Spleen (tissue), 11 donors: ENCODE data around the gene KLHL42. TPM values are rescaled to one million over a fixed set of nuclear protein-coding genes. Genes with fewer than 3 reads are reported as not detected.

ENCODE experiments used
- DNase-seq: peaks from one replicate; pipeline ENCODE4 v3.0.0-alpha.2; 2020
- H3K27ac ChIP-seq, 8 donors: fragments of 200-600 bp; sonication (generic) in 7 of 8; 1 replicate in 4 of 8; 2 replicates in 4 of 8; pipeline versions ENCODE4 v1.5.0 to v1.8.0; 2016 to 2021; ENCODE audit warnings: inconsistent platforms in 4 of 8, mild to moderate bottlenecking in 4 of 8, moderate library complexity in 1 of 8
- H3K27me3 ChIP-seq, 7 donors: fragments of 200-600 bp; sonication (generic) in 6 of 7; replicated peaks in 1 of 7; 1 replicate in 4 of 7; 2 replicates in 3 of 7; pipeline versions ENCODE4 v1.5.0 to v1.8.0; 2016 to 2021; ENCODE audit warnings: inconsistent platforms in 3 of 7, mild to moderate bottlenecking in 1 of 7
- H3K36me3 ChIP-seq, 6 donors: fragments of 200-600 bp; sonication (generic) in 5 of 6; 1 replicate in 4 of 6; 2 replicates in 2 of 6; pipeline versions ENCODE4 v1.5.0 to v1.8.0; 2016 to 2021; ENCODE audit warnings: inconsistent platforms in 2 of 6
- H3K4me1 ChIP-seq, 6 donors: fragments of 200-600 bp; sonication (generic) in 5 of 6; 1 replicate in 3 of 6; 2 replicates in 3 of 6; pipeline versions ENCODE4 v1.5.0 to v1.8.0; 2016 to 2021; ENCODE audit warnings: inconsistent platforms in 3 of 6
- H3K4me3 ChIP-seq, 8 donors: fragments of 200-600 bp; sonication (generic) in 7 of 8; 1 replicate in 4 of 8; 2 replicates in 4 of 8; pipeline versions ENCODE4 v1.5.0 to v1.8.0; 2016 to 2021; ENCODE audit warnings: inconsistent platforms in 4 of 8, mild to moderate bottlenecking in 4 of 8, moderate library complexity in 2 of 8
- H3K9me3 ChIP-seq, 8 donors: fragments of 200-600 bp; sonication (generic) in 7 of 8; 1 replicate in 4 of 8; 2 replicates in 4 of 8; pipeline versions ENCODE4 v1.5.0 to v1.8.0; 2016 to 2021; ENCODE audit warnings: inconsistent platforms in 4 of 8
- POLR2A ChIP-seq, 3 donors: fragments of 450-650 bp; IDR thresholded peaks; one replicate each; pipeline ENCODE4 v1.5.1; 2017; ENCODE audit warnings: antibody characterized with exemption in 3 of 3, mild to moderate bottlenecking in 1 of 3
- POLR2AphosphoS5 ChIP-seq, 3 donors: sonication (generic); formaldehyde crosslinking; IDR thresholded peaks; one replicate each; pipeline ENCODE4 v1.5.1; 2017; ENCODE audit warnings: antibody characterized with exemption in 3 of 3
- WGBS, 5 donors: extraction: QIAGEN DNeasy Blood & Tissue Kit in 3 of 5; methylation state at CpG; one replicate each; pipeline versions ENCODE4 v1.1.5 to v1.1.7; 2013 to 2018; 5-methylcytosine and 5-hydroxymethylcytosine counted together
- intact Hi-C: fragments of 100-400 bp; cut with DNase I; formaldehyde crosslinking; loops from one replicate; pipeline ENCODE4 v1.15.0; 2023; ENCODE audit warnings: low total_unique reads
- polyA plus RNA-seq, 3 donors: library from polyadenylated mRNA; stranded (reverse); fragments of 200-250 nt; gene quantifications; one replicate each; pipeline ENCODE4 v1.2.1, GENCODE V29; 2013
- total RNA-seq, 7 donors: library from RNA; depleted of rRNA in 3 of 7; stranded (reverse); fragments of >200 nt in 3 of 7; fragmentation: NEBNext Ultra II Directional in 4 of 7; extraction: Animal tissue kit (Norgen Biotek cat#: 25700) in 4 of 7; gene quantifications; one replicate each; pipeline versions ENCODE4 v1.1.0 to v1.2.1, GENCODE V29; 2016 to 2021
- TF ChIP-seq, protein P1 (sequence below), 11 experiments: fragments of 200-600 bp in 7 of 11; fragments of 450-650 bp in 4 of 11; sonication (generic) in 4 of 11; IDR thresholded peaks in 8 of 11; conservative IDR thresholded peaks in 3 of 11; 1 replicate in 7 of 11; 2 replicates in 4 of 11; pipeline versions ENCODE4 v1.4.0 to v1.8.0; 2016 to 2021; ENCODE audit warnings: antibody characterized with exemption in 11 of 11, inconsistent platforms in 4 of 11, mild to moderate bottlenecking in 1 of 11
- donor health status: healthy with polysubstance abuse.
- donor health status: DM: no; HTN: no; CAD: no; lungs with moderate emphysema.
- donor health status: DM: no; HTN: no; CAD: no.
- donor health status: Bipolar disorder and iron deficiency.
- donor health status: healthy.
- donor health status: DM: no; HTN: no; CAD: no.
- donor health status: DM: yes; HTN: yes; CAD: no.

Gene KLHL42
- total and polyA plus RNA-seq, 10 donors: 4.4 to 24.9 (median 16.7) TPM

DNA sequence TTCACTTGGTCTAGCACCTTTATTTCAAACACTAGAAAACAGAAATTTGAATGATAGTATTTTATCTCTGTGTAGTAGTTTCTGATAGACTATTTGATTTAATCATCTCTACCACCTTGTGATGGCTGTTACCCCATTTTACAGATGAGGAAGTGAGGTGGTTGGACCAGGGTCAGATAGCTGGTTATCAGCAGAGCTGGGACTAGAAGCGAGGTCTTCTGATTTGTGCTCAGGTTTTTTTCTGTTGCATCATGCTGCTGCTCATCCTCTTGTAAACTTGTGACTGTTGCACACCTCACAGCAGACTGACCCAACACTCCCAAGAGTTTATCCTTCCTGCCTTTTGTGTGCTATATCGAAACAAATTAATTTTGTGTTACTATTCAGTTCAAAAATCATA is 10.1 kb downstream of the KLHL42 start:
- peaks cover 0 to 57% (median 30%) of the 10 kb centered on the region in 6 donors for H3K36me3 ChIP-seq
- 89 to 96% (median 94%) methylated on average over 2 of the region's 2 CpGs for WGBS, 5 donors
- no peaks in the 10 kb centered on the region for H3K27me3 ChIP-seq
- intact Hi-C loops: no loop called here
- no peak overlapping the region for H3K27ac ChIP-seq
- TF ChIP-seq, protein P1, sequence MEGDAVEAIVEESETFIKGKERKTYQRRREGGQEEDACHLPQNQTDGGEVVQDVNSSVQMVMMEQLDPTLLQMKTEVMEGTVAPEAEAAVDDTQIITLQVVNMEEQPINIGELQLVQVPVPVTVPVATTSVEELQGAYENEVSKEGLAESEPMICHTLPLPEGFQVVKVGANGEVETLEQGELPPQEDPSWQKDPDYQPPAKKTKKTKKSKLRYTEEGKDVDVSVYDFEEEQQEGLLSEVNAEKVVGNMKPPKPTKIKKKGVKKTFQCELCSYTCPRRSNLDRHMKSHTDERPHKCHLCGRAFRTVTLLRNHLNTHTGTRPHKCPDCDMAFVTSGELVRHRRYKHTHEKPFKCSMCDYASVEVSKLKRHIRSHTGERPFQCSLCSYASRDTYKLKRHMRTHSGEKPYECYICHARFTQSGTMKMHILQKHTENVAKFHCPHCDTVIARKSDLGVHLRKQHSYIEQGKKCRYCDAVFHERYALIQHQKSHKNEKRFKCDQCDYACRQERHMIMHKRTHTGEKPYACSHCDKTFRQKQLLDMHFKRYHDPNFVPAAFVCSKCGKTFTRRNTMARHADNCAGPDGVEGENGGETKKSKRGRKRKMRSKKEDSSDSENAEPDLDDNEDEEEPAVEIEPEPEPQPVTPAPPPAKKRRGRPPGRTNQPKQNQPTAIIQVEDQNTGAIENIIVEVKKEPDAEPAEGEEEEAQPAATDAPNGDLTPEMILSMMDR (IDR thresholded peaks at IDR 0.05 in 8 of 11, conservative IDR thresholded peaks at IDR 0.05 in 3 of 11): no peak
- TF ChIP-seq POLR2A (IDR thresholded peaks at IDR 0.05): no peak
- no peak for TF ChIP-seq POLR2AphosphoS5 (IDR thresholded peaks at IDR 0.05)
- peaks cover 0 to 15% (median 13%) of the 10 kb centered on the region in 6 donors for H3K4me1 ChIP-seq
- H3K4me3 ChIP-seq: no peak overlapping the region
- no peaks in the 10 kb centered on the region for H3K9me3 ChIP-seq
- DNase-seq: no peak

GRCh38 chr12:27794818-27795584 is 15.0 kb downstream of the KLHL42 start:
- Histone ChIP-seq H3K27ac (no peak overlapping the region), H3K36me3 (peaks cover 6 to 90% (median 56%) of the 10 kb centered on the region in 6 donors), H3K4me3 (no peak overlapping the region), H3K27me3 (no peaks in the 10 kb centered on the region), H3K9me3 (no peaks in the 10 kb centered on the region), H3K4me1 (no peaks in the 10 kb centered on the region)
- DNase-seq: no peak
- 85 to 92% (median 91%) methylated on average over 6 of the region's 6 CpGs for WGBS, 5 donors
- TF ChIP-seq, protein P1 (IDR thresholded peaks at IDR 0.05 in 8 of 11, conservative IDR thresholded peaks at IDR 0.05 in 3 of 11): no peak
- no peak for TF ChIP-seq POLR2AphosphoS5 (IDR thresholded peaks at IDR 0.05)
- no peak for TF ChIP-seq POLR2A (IDR thresholded peaks at IDR 0.05)
- intact Hi-C loops: no loop called here

DNA sequence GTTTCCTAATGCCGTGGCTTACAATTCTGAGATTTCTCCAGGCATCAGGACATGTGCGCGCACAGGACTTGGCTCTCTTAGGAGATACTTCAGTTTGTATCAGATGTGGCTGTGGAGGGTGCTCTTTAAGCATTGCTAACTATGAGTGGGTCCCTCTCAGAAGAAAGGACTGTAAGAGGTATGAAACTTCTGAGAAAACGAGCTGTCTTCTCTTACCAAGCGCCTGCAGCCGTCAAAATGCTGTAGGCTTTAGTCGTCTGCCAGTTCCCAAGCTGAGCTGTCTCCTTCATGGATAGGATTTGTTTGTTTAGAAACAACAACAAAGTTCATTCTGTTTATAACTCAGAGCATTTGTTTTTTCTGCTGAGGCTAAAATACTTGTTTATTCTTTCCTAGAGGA is 16.1 kb downstream of the KLHL42 start:
- WGBS, 5 donors: 91 to 94% (median 92%) methylated on average over 7 of the region's 7 CpGs
- H3K27ac ChIP-seq: no peak overlapping the region
- DNase-seq: no peak
- H3K36me3 ChIP-seq: peaks cover 6 to 85% (median 56%) of the 10 kb centered on the region in 6 donors
- H3K4me3 ChIP-seq: no peak overlapping the region
- TF ChIP-seq POLR2A (IDR thresholded peaks at IDR 0.05) (no peak), POLR2AphosphoS5 (IDR thresholded peaks at IDR 0.05) (no peak)
- TF ChIP-seq, protein P1 (IDR thresholded peaks at IDR 0.05 in 8 of 11, conservative IDR thresholded peaks at IDR 0.05 in 3 of 11): no peak
- no peaks in the 10 kb centered on the region for H3K27me3 ChIP-seq
- no peaks in the 10 kb centered on the region for H3K4me1 ChIP-seq
- no peaks in the 10 kb centered on the region for H3K9me3 ChIP-seq
- intact Hi-C loops: no loop called here

DNA sequence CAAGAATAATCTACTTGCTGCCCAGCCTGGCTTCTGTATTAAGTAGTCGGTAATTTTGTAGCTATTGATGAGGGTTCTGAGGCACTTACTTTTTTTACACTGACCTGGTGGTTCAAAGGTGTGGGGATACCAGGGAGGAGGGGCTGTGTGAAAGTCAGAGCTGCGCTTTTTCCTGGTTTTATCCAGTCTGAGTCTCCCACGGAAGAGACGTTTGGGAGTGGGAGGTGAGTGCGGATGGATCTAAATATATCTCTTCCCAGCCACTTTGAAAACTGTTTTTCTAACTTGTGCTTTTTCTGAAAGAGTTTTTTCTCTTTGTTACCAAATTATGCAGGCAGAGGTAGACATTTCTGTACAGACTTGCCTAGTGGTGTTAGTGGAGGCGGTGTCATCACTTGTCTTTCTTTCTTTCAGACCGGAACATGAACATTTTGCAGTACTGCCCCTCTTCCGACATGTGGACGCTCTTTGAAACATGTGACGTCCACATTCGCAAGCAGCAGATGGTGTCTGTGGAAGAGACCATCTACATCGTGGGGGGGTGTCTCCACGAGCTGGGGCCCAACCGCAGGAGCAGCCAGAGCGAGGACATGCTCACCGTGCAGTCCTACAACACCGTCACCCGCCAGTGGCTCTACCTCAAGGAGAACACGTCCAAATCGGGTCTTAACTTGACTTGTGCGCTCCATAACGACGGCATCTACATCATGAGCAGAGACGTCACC is 17.4 kb downstream of the KLHL42 start:
- intact Hi-C loops: no loop called here
- WGBS, 5 donors: 92 to 97% (median 95%) methylated on average over 23 to 24 of the region's 24 CpGs
- Histone ChIP-seq H3K4me3 (no peak overlapping the region), H3K27me3 (no peaks in the 10 kb centered on the region), H3K9me3 (no peaks in the 10 kb centered on the region), H3K27ac (no peak overlapping the region), H3K36me3 (peaks cover 6 to 78% (median 47%) of the 10 kb centered on the region in 6 donors), H3K4me1 (no peaks in the 10 kb centered on the region)
- TF ChIP-seq POLR2AphosphoS5 (IDR thresholded peaks at IDR 0.05) (no peak), POLR2A (IDR thresholded peaks at IDR 0.05) (no peak)
- TF ChIP-seq, protein P1 (IDR thresholded peaks at IDR 0.05 in 8 of 11, conservative IDR thresholded peaks at IDR 0.05 in 3 of 11): no peak
- DNase-seq: no peak
